Endothelial cell of umbilical vein (primary cell): ENCODE measurements around the gene LAMB4. TPM values are rescaled to one million over a fixed set of nuclear protein-coding genes. Genes with fewer than 3 reads are reported as not detected.

ENCODE experiments used
- BruUV-seq: library from RNA; stranded (reverse); fragments of 400-500 nt; replicated peaks from 2 replicates; lab custom pipeline; 2021; lab: Mats Ljungman, UMichigan
- CTCF ChIA-PET: fragments of 300-600, 350-600 bp; sonication (Branson Sonifier 250); formaldehyde crosslinking; loops from one replicate; lab custom pipeline; 2021; ENCODE audit warnings: antibody characterized with exemption, inconsistent platforms; lab: Charles Lee
- POLR2A ChIA-PET: fragments of 300-600, 350-600 bp; sonication (Branson Sonifier 250); formaldehyde crosslinking; loops from one replicate; lab custom pipeline; 2021; ENCODE audit warnings: antibody characterized with exemption, inconsistent platforms; lab: Charles Lee
- DNase-seq: peaks from one replicate; pipeline ENCODE4 v3.0.0-alpha.2; 2011; ENCODE audit warnings: low read depth, low spot score
- FAIRE-seq: peaks from 2 replicates; lab custom pipeline; 2011; peaks lifted over from hg19 to GRCh38; lab: Jason Lieb, UNC
- H2AFZ ChIP-seq: 2 replicates; pipeline ENCODE4 v1.6.0; 2012; ENCODE audit warnings: low read depth, low read length, control low read depth, inconsistent platforms
- H3K27ac ChIP-seq: 2 replicates; pipeline ENCODE4 v1.5.1; 2011; ENCODE audit warnings: low read depth, mild to moderate bottlenecking, control low read depth, low read length, moderate library complexity; ENCODE audit not compliant: insufficient read depth
- H3K27me3 ChIP-seq, 2 experiments: 2 replicates each; pipeline versions ENCODE4 v1.6.0 to v1.6.1; 2011; ENCODE audit warnings: low read length in 2 of 2, mixed read lengths in 1 of 2; ENCODE audit not compliant: control insufficient read depth in 2 of 2, insufficient read depth in 2 of 2
- H3K36me3 ChIP-seq, 2 experiments: 2 replicates in 1 of 2; 3 replicates in 1 of 2; pipeline ENCODE4 v1.5.1; 2011; ENCODE audit warnings: low read length in 2 of 2, mild to moderate bottlenecking in 1 of 2, moderate library complexity in 1 of 2; ENCODE audit not compliant: control insufficient read depth in 2 of 2, insufficient read depth in 2 of 2; ENCODE audit errors: extremely low read depth in 1 of 2
- H3K4me1 ChIP-seq: 3 replicates; pipeline ENCODE4 v1.5.1; 2011; ENCODE audit warnings: mild to moderate bottlenecking, low read length; ENCODE audit not compliant: control insufficient read depth, insufficient read depth; ENCODE audit errors: extremely low read depth
- H3K4me2 ChIP-seq: 2 replicates; pipeline ENCODE4 v1.6.1; 2011; ENCODE audit warnings: low read length, control low read depth, mixed read lengths; ENCODE audit not compliant: insufficient read depth
- H3K4me3 ChIP-seq, 3 experiments: fragments of 200-600 bp in 1 of 3; sonication (generic), shearing (Covaris generic) in 1 of 3; replicated peaks in 1 of 3; 2 replicates each; pipeline ENCODE4 v1.5.1; 2011 to 2016; ENCODE audit warnings: control low read depth in 3 of 3, low read length in 3 of 3, mild to moderate bottlenecking in 2 of 3, inconsistent platforms in 1 of 3, low read depth in 1 of 3, moderate library complexity in 1 of 3; ENCODE audit not compliant: insufficient read depth in 1 of 3
- H3K79me2 ChIP-seq: 2 replicates; pipeline ENCODE4 v1.6.0; 2012; ENCODE audit warnings: low read length, inconsistent platforms; ENCODE audit not compliant: control insufficient read depth, insufficient read depth
- H3K9ac ChIP-seq: replicated peaks from 2 replicates; pipeline ENCODE3; 2011; ENCODE audit warnings: low read length, control low read depth; ENCODE audit not compliant: insufficient read depth; ENCODE audit errors: extremely low read depth
- H3K9me1 ChIP-seq: replicated peaks from 3 replicates; pipeline ENCODE4 v1.6.0; 2011; ENCODE audit warnings: mild to moderate bottlenecking, low read length; ENCODE audit not compliant: control insufficient read depth, insufficient read depth; ENCODE audit errors: extremely low read depth
- H3K9me3 ChIP-seq: replicated peaks from 2 replicates; pipeline ENCODE4 v1.5.1; 2012; ENCODE audit warnings: low read length, inconsistent platforms; ENCODE audit not compliant: control insufficient read depth, insufficient read depth
- H4K20me1 ChIP-seq: replicated peaks from 2 replicates; pipeline ENCODE3; 2011; ENCODE audit warnings: mild to moderate bottlenecking, low read length; ENCODE audit not compliant: control insufficient read depth, insufficient read depth; ENCODE audit errors: extremely low read depth
- EZH2 ChIP-seq: IDR thresholded peaks from 2 replicates; pipeline ENCODE4 v1.6.1; 2012; ENCODE audit warnings: borderline replicate concordance, low read depth, mild to moderate bottlenecking, moderate library complexity, low read length, inconsistent platforms; ENCODE audit not compliant: severe bottlenecking
- GATA2 ChIP-seq: IDR thresholded peaks from 2 replicates; pipeline ENCODE4 v1.7.0; 2011; ENCODE audit warnings: low read depth, mild to moderate bottlenecking, moderate library complexity, mixed read lengths, low read length; ENCODE audit not compliant: insufficient read length, insufficient read depth
- JUN ChIP-seq: IDR thresholded peaks from 2 replicates; pipeline ENCODE4 v1.6.1; 2011; ENCODE audit warnings: borderline replicate concordance, low read depth; ENCODE audit not compliant: insufficient read length, insufficient read depth
- MYC ChIP-seq: IDR thresholded peaks from one replicate; pipeline ENCODE4 v1.6.1; 2011; ENCODE audit warnings: mild to moderate bottlenecking, low read depth, low read length
- POLR2A ChIP-seq: IDR thresholded peaks from 2 replicates; pipeline ENCODE4 v1.6.1; 2012; ENCODE audit warnings: low read depth, mild to moderate bottlenecking, control low read depth, low read length
- dilution Hi-C: fragments of 300-500 bp; cut with MboI; formaldehyde crosslinking; loops from one replicate; pipeline ENCODE4 v1.15.0; 2019; ENCODE audit warnings: low sequenced_read_pairs; ENCODE audit not compliant: extremely low pct_ligation_motif_present
- intact Hi-C: fragments of 100-400 bp; cut with micrococcal nuclease; formaldehyde crosslinking; loops from one replicate; pipeline ENCODE4 v1.10.0; 2022
- polyA plus RNA-seq, 4 experiments: library from polyadenylated mRNA; depleted of rRNA in 3 of 4; stranded (reverse) in 3 of 4; unstranded in 1 of 4; fragments of >200 nt; gene quantifications; 2 replicates each; pipeline versions ENCODE4 v1.2.1 to v1.2.3, GENCODE V29; 2011 to 2012; ENCODE audit warnings: missing spikeins in 1 of 4
- total RNA-seq: library from RNA; stranded (reverse); gene quantifications from 2 replicates; pipeline ENCODE4 v1.2.3, GENCODE V29; 2021
- TF ChIP-seq, protein P1 (sequence below), 2 donors: IDR thresholded peaks; 1 replicate in 1 of 2; 2 replicates in 1 of 2; pipeline ENCODE4 v1.5.1; 2011; ENCODE audit warnings: low read length in 2 of 2, mild to moderate bottlenecking in 2 of 2, moderate library complexity in 2 of 2, control low read depth in 1 of 2, inconsistent platforms in 1 of 2, low read depth in 1 of 2; ENCODE audit not compliant: insufficient read depth in 1 of 2; ENCODE audit errors: extremely low read depth in 1 of 2

The LAMB4 gene
- total and polyA plus RNA-seq, 2 donors (not counting 3 experiments of a cell fraction or from before 2014, with no cell fraction given), result 0.15 to 0.20 TPM

- Histone ChIP-seq H3K9ac (no peak overlapping the region), H3K4me3 (no peak overlapping the region), H2AFZ (no peak overlapping the region), H3K4me1 (peaks cover 2% of the 10 kb centered on the region), H3K27ac (no peak overlapping the region), H4K20me1 (no peaks in the 10 kb centered on the region), H3K4me2 (no peak overlapping the region), H3K9me1 (no peaks in the 10 kb centered on the region), H3K27me3 (no peaks in the 10 kb centered on the region), H3K79me2 (no peaks in the 10 kb centered on the region), H3K9me3 (no peaks in the 10 kb centered on the region), H3K36me3 (no peaks in the 10 kb centered on the region)
- POLR2A ChIA-PET, result no interaction called here
- CTCF ChIA-PET, result interaction anchor here (1.0 to 1.4 kb wide), 2 partner anchors 10 to 26 kb away, joined by 3 to 4 read pairs; no protein-coding TSS in a partner anchor
- DNase-seq, result no peak
- dilution Hi-C loops, result no loop called here
- intact Hi-C loops, result no loop called here
- BruUV-seq, result no TSS peak
- TF ChIP-seq GATA2 (no peak), MYC (no peak), POLR2A (no peak), EZH2 (no peak), JUN (no peak)
- TF ChIP-seq, protein P1, sequence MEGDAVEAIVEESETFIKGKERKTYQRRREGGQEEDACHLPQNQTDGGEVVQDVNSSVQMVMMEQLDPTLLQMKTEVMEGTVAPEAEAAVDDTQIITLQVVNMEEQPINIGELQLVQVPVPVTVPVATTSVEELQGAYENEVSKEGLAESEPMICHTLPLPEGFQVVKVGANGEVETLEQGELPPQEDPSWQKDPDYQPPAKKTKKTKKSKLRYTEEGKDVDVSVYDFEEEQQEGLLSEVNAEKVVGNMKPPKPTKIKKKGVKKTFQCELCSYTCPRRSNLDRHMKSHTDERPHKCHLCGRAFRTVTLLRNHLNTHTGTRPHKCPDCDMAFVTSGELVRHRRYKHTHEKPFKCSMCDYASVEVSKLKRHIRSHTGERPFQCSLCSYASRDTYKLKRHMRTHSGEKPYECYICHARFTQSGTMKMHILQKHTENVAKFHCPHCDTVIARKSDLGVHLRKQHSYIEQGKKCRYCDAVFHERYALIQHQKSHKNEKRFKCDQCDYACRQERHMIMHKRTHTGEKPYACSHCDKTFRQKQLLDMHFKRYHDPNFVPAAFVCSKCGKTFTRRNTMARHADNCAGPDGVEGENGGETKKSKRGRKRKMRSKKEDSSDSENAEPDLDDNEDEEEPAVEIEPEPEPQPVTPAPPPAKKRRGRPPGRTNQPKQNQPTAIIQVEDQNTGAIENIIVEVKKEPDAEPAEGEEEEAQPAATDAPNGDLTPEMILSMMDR (IDR thresholded peaks at IDR 0.05; ENCODE audit: extremely low read depth in 1 of 2, insufficient read depth in 1 of 2, low read depth in 1 of 2, low read length in 2 of 2), result no peak
- FAIRE-seq, result no peak
Observed at GRCh38 chr7:108135446-108136190, 5.5 kb upstream of the LAMB4 start.
